ENCODE results near the gene KLHL29. TPM values are rescaled to one million over a fixed set of nuclear protein-coding genes. Genes with fewer than 3 reads are reported as not detected.

The KLHL29 gene
- total RNA-seq, 2 experiments from 2014 or later = 0.23 to 0.66 TPM

- H3K4me2 ChIP-seq (ENCODE audit: low read length) = no peak overlapping the region
- no peak overlapping the region for H3K27ac ChIP-seq (ENCODE audit: low read depth, low read length, poor library complexity, severe bottlenecking)
- no peak overlapping the region for H3K4me3 ChIP-seq (ENCODE audit: low read depth, low read length, poor library complexity, severe bottlenecking)
- POLR2A ChIA-PET = no interaction called here
- CTCF ChIA-PET (ENCODE audit: unreplicated experiment) = no interaction called here
- H3K4me1 ChIP-seq (ENCODE audit: insufficient read depth, low read length, poor library complexity, severe bottlenecking) = no peaks in the 10 kb centered on the region
- H3K9me2 ChIP-seq (ENCODE audit: insufficient read depth, low read length) = no peaks in the 10 kb centered on the region
- no peak for TF ChIP-seq CTCF (conservative IDR thresholded peaks at IDR 0.05; ENCODE audit: low read length)
- no peak for TF ChIP-seq EZH2phosphoT487 (IDR thresholded peaks at IDR 0.05; ENCODE audit: borderline replicate concordance, low read depth, low read length)
- DNase-seq (ENCODE audit: low spot score) = no peak
- no peaks in the 10 kb centered on the region for H3K9me3 ChIP-seq (ENCODE audit: low read length)
- no TSS peak for BruUV-seq (replicated peaks)
- no peaks in the 10 kb centered on the region for H4K20me1 ChIP-seq (ENCODE audit: insufficient read depth, low read length)
- intact Hi-C loops (cut with micrococcal nuclease; ENCODE audit: unreplicated experiment) = no loop called here
- H3K36me3 ChIP-seq (ENCODE audit: insufficient read depth, low read length) = no peaks in the 10 kb centered on the region
- no peak overlapping the region for H2AFZ ChIP-seq (ENCODE audit: low read length)
- H3K79me2 ChIP-seq (ENCODE audit: insufficient read depth, low read depth, low read length) = no peaks in the 10 kb centered on the region
These were observed 229.7 kb downstream of the KLHL29 start for GRCh38 chr2:23614701-23615100.

DNA sequence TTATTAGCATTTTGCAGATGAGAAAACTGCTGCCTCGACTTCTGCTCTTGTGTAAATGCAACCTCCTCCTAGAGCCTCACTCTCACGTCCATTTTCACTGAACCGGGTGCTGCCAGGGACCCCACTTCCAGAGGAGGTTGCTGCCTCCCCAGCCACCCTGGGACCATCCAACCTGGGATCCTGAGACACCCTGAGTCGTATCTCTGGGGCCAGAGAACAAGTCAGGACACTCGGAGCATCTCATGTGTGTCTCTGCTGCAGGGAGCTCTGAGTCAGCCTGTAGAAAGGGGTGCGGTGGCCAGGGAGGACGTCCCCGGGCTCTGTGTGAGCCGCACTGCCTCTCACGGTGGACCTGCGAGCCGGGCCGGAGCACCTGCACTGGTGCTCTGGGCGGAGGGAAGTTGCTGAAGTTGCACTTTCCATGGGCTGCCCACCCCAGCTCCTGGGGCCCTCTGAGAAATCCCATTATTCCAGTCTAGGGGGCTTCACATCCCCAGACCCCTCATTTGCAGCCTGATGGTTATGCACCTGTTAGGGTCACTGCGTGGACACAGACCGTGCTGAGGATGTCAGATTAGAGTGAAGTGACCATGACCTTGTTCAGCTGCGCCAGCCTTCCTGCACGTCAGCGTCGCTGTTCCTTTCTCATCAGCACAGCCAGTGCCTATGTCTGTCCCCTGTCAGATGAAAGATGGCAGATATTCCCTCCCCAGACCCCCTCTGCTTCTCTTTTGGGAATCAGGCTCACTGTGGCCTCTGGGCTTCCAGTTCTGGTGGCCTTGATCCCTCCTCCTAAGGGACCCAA is 230.4 kb downstream of the KLHL29 start:
- Histone ChIP-seq H3K4me3 (ENCODE audit: low read depth, low read length, poor library complexity, severe bottlenecking) (no peak overlapping the region), H3K27ac (ENCODE audit: low read depth, low read length, poor library complexity, severe bottlenecking) (no peak overlapping the region), H3K36me3 (ENCODE audit: insufficient read depth, low read length) (no peaks in the 10 kb centered on the region), H3K4me2 (ENCODE audit: low read length) (no peak overlapping the region), H3K4me1 (ENCODE audit: insufficient read depth, low read length, poor library complexity, severe bottlenecking) (no peaks in the 10 kb centered on the region), H3K9me3 (ENCODE audit: low read length) (no peaks in the 10 kb centered on the region), H3K79me2 (ENCODE audit: insufficient read depth, low read depth, low read length) (no peaks in the 10 kb centered on the region), H4K20me1 (ENCODE audit: insufficient read depth, low read length) (no peaks in the 10 kb centered on the region), H3K9me2 (ENCODE audit: insufficient read depth, low read length) (no peaks in the 10 kb centered on the region), H2AFZ (ENCODE audit: low read length) (no peak overlapping the region)
- no TSS peak for BruUV-seq (replicated peaks)
- TF ChIP-seq EZH2phosphoT487 (IDR thresholded peaks at IDR 0.05; ENCODE audit: borderline replicate concordance, low read depth, low read length) = no peak
- TF ChIP-seq CTCF (conservative IDR thresholded peaks at IDR 0.05; ENCODE audit: low read length) = no peak
- ChIA-PET CTCF (ENCODE audit: unreplicated experiment) (no interaction called here), POLR2A (no interaction called here)
- no peak for DNase-seq (ENCODE audit: low spot score)
- intact Hi-C loops (cut with micrococcal nuclease; ENCODE audit: unreplicated experiment) = no loop called here

GRCh38 chr2:23616630-23617029 is 231.7 kb downstream of the KLHL29 start:
- Histone ChIP-seq H3K9me3 (ENCODE audit: low read length) (no peaks in the 10 kb centered on the region), H3K4me2 (ENCODE audit: low read length) (no peak overlapping the region), H3K9me2 (ENCODE audit: insufficient read depth, low read length) (no peaks in the 10 kb centered on the region), H3K4me1 (ENCODE audit: insufficient read depth, low read length, poor library complexity, severe bottlenecking) (no peaks in the 10 kb centered on the region), H2AFZ (ENCODE audit: low read length) (no peak overlapping the region), H3K27ac (ENCODE audit: low read depth, low read length, poor library complexity, severe bottlenecking) (no peak overlapping the region), H3K4me3 (ENCODE audit: low read depth, low read length, poor library complexity, severe bottlenecking) (no peak overlapping the region), H4K20me1 (ENCODE audit: insufficient read depth, low read length) (no peaks in the 10 kb centered on the region), H3K79me2 (ENCODE audit: insufficient read depth, low read depth, low read length) (no peaks in the 10 kb centered on the region), H3K36me3 (ENCODE audit: insufficient read depth, low read length) (no peaks in the 10 kb centered on the region)
- intact Hi-C loops (cut with micrococcal nuclease; ENCODE audit: unreplicated experiment) = no loop called here
- ChIA-PET CTCF (ENCODE audit: unreplicated experiment) (no interaction called here), POLR2A (no interaction called here)
- no peak for DNase-seq (ENCODE audit: low spot score)
- no TSS peak for BruUV-seq (replicated peaks)
- TF ChIP-seq EZH2phosphoT487 (IDR thresholded peaks at IDR 0.05; ENCODE audit: borderline replicate concordance, low read depth, low read length) = no peak
- TF ChIP-seq CTCF (conservative IDR thresholded peaks at IDR 0.05; ENCODE audit: low read length) = no peak

All from OCI-LY7 (cell line).